CD4-positive, CD25-positive, alpha-beta regulatory T cell (primary cell): ENCODE results near the gene NCK2. TPM values are rescaled to one million over a fixed set of nuclear protein-coding genes. Genes with fewer than 3 reads are reported as not detected.

Experiments used
- ATAC-seq, 2 donors: fragments of 150-1000 bp; cut with Tn5 transposase; one replicate each; pipeline ENCODE4 v1.10.0; 2021; ENCODE audit warnings: low read depth in 2 of 2, moderate number of reproducible peaks in 2 of 2, moderate library complexity in 1 of 2
- DNase-seq, 3 donors: peaks; one replicate each; pipeline versions ENCODE4 v3.0.0 to v3.0.0-alpha.2; 2012 to 2022; ENCODE audit warnings: mixed read lengths in 1 of 3
- H3K27ac ChIP-seq: one replicate; pipeline ENCODE4 v1.7.0; 2013; ENCODE audit warnings: mild to moderate bottlenecking, low read length; ENCODE audit not compliant: insufficient read depth, poor library complexity, severe bottlenecking
- H3K27me3 ChIP-seq: one replicate; pipeline ENCODE4 v1.7.0; 2013; ENCODE audit warnings: low read length; ENCODE audit not compliant: control insufficient read depth, insufficient read depth
- H3K36me3 ChIP-seq: one replicate; pipeline ENCODE4 v1.7.0; 2013; ENCODE audit warnings: mild to moderate bottlenecking, low read length, moderate library complexity; ENCODE audit not compliant: control insufficient read depth, insufficient read depth
- H3K4me1 ChIP-seq: 2 replicates; pipeline ENCODE4 v1.7.0; 2013; ENCODE audit warnings: mild to moderate bottlenecking, low read length; ENCODE audit not compliant: insufficient read depth, control insufficient read depth, poor library complexity, severe bottlenecking
- H3K4me3 ChIP-seq: one replicate; pipeline ENCODE4 v1.7.0; 2013; ENCODE audit warnings: low read depth, mild to moderate bottlenecking, low read length, moderate library complexity
- H3K9me3 ChIP-seq, 2 experiments: 1 replicate in 1 of 2; 2 replicates in 1 of 2; pipeline ENCODE4 v1.7.0; 2013; ENCODE audit warnings: low read length in 2 of 2, mild to moderate bottlenecking in 1 of 2, moderate library complexity in 1 of 2; ENCODE audit not compliant: control insufficient read depth in 2 of 2
- H3K27ac Mint-ChIP-seq, 3 donors: one replicate each; pipeline ENCODE4 v1.8.0; 2020 to 2022; ENCODE audit warnings: mild to moderate bottlenecking in 3 of 3, mixed read lengths in 3 of 3, moderate library complexity in 2 of 3
- H3K27me3 Mint-ChIP-seq: one replicate; pipeline ENCODE4 v1.8.0; 2022; ENCODE audit warnings: mild to moderate bottlenecking, mixed read lengths
- H3K36me3 Mint-ChIP-seq: one replicate; pipeline ENCODE4 v1.8.0; 2020; ENCODE audit warnings: mixed read lengths
- H3K4me1 Mint-ChIP-seq, 4 donors: one replicate each; pipeline ENCODE4 v1.8.0; 2020 to 2022; ENCODE audit warnings: mixed read lengths in 4 of 4, mild to moderate bottlenecking in 1 of 4
- H3K4me3 Mint-ChIP-seq, 4 donors: one replicate each; pipeline ENCODE4 v1.8.0; 2020 to 2022; ENCODE audit warnings: mild to moderate bottlenecking in 4 of 4, mixed read lengths in 4 of 4, moderate library complexity in 3 of 4
- H3K9me3 Mint-ChIP-seq, 7 donors: one replicate each; pipeline ENCODE4 v1.8.0; 2020 to 2022; ENCODE audit warnings: mixed read lengths in 7 of 7, mild to moderate bottlenecking in 3 of 7, moderate library complexity in 2 of 7
- polyA plus RNA-seq, 4 donors: library from polyadenylated mRNA; unstranded; fragments of 300-500 nt; fragmentation: Illumina TruSeq; gene quantifications; one replicate each; pipeline ENCODE4 v1.2.3, GENCODE V29; 2021
- total RNA-seq: library from RNA; stranded (reverse); gene quantifications from one replicate; pipeline ENCODE4 v1.2.3, GENCODE V29; 2022

NCK2 gene
- total and polyA plus RNA-seq, 5 donors from 2014 or later = 44.8 to 167 (median 60.5) TPM

- Histone ChIP-seq H3K9me3 (no peaks in the 10 kb centered on the region), H3K27me3 (no peaks in the 10 kb centered on the region), H3K36me3 (peaks cover 7% of the 10 kb centered on the region), H3K4me1 (peaks cover 78% of the 10 kb centered on the region), H3K4me3 (peak overlapping the region; percentile 96), H3K27ac (peak overlapping the region; percentile 87)
- no peaks in the 10 kb centered on the region for H3K27me3 Mint-ChIP-seq
- peaks cover 31 to 79% (median 70%) of the 10 kb centered on the region in 4 donors for H3K4me1 Mint-ChIP-seq
- peak; percentile 41 to 46 for ATAC-seq
- peak overlapping the region; percentile 95 to 100 (median 99) for H3K27ac Mint-ChIP-seq
- H3K9me3 Mint-ChIP-seq = peaks cover 0 to 1% (median 0%) of the 10 kb centered on the region in 7 donors
- H3K36me3 Mint-ChIP-seq = peaks cover 33% of the 10 kb centered on the region
- peak overlapping the region; percentile 96 to 99 (median 98) for H3K4me3 Mint-ChIP-seq
- DNase-seq = peak; percentile 66 to 91 (median 73)
These were observed 1.7 kb downstream of the NCK2 start for GRCh38 chr2:105746177-105747080.

GRCh38 chr2:105747254-105747894 lies 2.7 kb downstream of the NCK2 start:
- H3K27ac ChIP-seq = peak overlapping the region; percentile 87
- DNase-seq (no peak), ATAC-seq (no peak)
- H3K4me1 ChIP-seq = peaks cover 80% of the 10 kb centered on the region
- peaks cover 14% of the 10 kb centered on the region for H3K36me3 ChIP-seq
- peak overlapping the region; percentile 95 to 100 (median 99) for H3K27ac Mint-ChIP-seq
- H3K36me3 Mint-ChIP-seq = peaks cover 36% of the 10 kb centered on the region
- H3K9me3 Mint-ChIP-seq = peaks cover 0 to 1% (median 0%) of the 10 kb centered on the region in 7 donors
- no peaks in the 10 kb centered on the region for H3K9me3 ChIP-seq
- H3K4me3 Mint-ChIP-seq = peak overlapping the region; percentile 96 to 99 (median 98)
- H3K27me3 ChIP-seq = no peaks in the 10 kb centered on the region
- no peaks in the 10 kb centered on the region for H3K27me3 Mint-ChIP-seq
- peak overlapping the region; percentile 96 for H3K4me3 ChIP-seq
- H3K4me1 Mint-ChIP-seq = peaks cover 34 to 79% (median 66%) of the 10 kb centered on the region in 4 donors

GRCh38 chr2:105747991-105748390 lies 3.3 kb downstream of the NCK2 start:
- no peak for ATAC-seq
- Mint-ChIP-seq H3K4me1 (peaks cover 38 to 79% (median 65%) of the 10 kb centered on the region in 4 donors), H3K9me3 (peaks cover 0 to 1% (median 0%) of the 10 kb centered on the region in 7 donors), H3K36me3 (peaks cover 40% of the 10 kb centered on the region), H3K4me3 (peak overlapping the region; percentile 96 to 99 (median 98)), H3K27me3 (no peaks in the 10 kb centered on the region), H3K27ac (peak overlapping the region; percentile 95 to 100 (median 99))
- Histone ChIP-seq H3K4me3 (peak overlapping the region; percentile 96), H3K27me3 (no peaks in the 10 kb centered on the region), H3K4me1 (peaks cover 81% of the 10 kb centered on the region), H3K9me3 (no peaks in the 10 kb centered on the region), H3K27ac (peak overlapping the region; percentile 87), H3K36me3 (peaks cover 18% of the 10 kb centered on the region)
- DNase-seq = peak in 1 of 3 donors; percentile 31

- peaks cover 39 to 79% (median 66%) of the 10 kb centered on the region in 4 donors for H3K4me1 Mint-ChIP-seq
These were observed 3.9 kb downstream of the NCK2 start for GRCh38 chr2:105748566-105748965.

GRCh38 chr2:105749583-105750400 lies 5.1 kb downstream of the NCK2 start:
- H3K9me3 ChIP-seq = no peaks in the 10 kb centered on the region
- DNase-seq = peak in 1 of 3 donors; percentile 53
- peak overlapping the region; percentile 78 to 99 (median 95) for H3K27ac Mint-ChIP-seq
- H3K4me1 ChIP-seq = peaks cover 85% of the 10 kb centered on the region
- peaks cover 51% of the 10 kb centered on the region for H3K36me3 Mint-ChIP-seq
- peaks cover 51 to 84% (median 70%) of the 10 kb centered on the region in 4 donors for H3K4me1 Mint-ChIP-seq
- H3K27ac ChIP-seq = peak overlapping the region; percentile 87
- H3K9me3 Mint-ChIP-seq = peaks cover 0 to 1% (median 0%) of the 10 kb centered on the region in 7 donors
- peak overlapping the region; percentile 90 to 98 (median 97) for H3K4me3 Mint-ChIP-seq
- no peaks in the 10 kb centered on the region for H3K27me3 Mint-ChIP-seq
- ATAC-seq = no peak
- no peaks in the 10 kb centered on the region for H3K27me3 ChIP-seq
- peaks cover 20% of the 10 kb centered on the region for H3K36me3 ChIP-seq
- H3K4me3 ChIP-seq = peak overlapping the region; percentile 96

More at GRCh38 chr2:105748566-105748965, 3.9 kb downstream of the NCK2 start:
- Histone ChIP-seq H3K4me1 (peaks cover 81% of the 10 kb centered on the region), H3K9me3 (no peaks in the 10 kb centered on the region), H3K27ac (peak overlapping the region; percentile 87), H3K4me3 (peak overlapping the region; percentile 96), H3K36me3 (peaks cover 18% of the 10 kb centered on the region), H3K27me3 (no peaks in the 10 kb centered on the region)
- ATAC-seq (no peak), DNase-seq (peak in 1 of 3 donors; percentile 40)
- Mint-ChIP-seq H3K27ac (peak overlapping the region; percentile 78 to 99 (median 95)), H3K27me3 (no peaks in the 10 kb centered on the region), H3K4me3 (peak overlapping the region; percentile 90 to 98 (median 97)), H3K36me3 (peaks cover 42% of the 10 kb centered on the region), H3K9me3 (peaks cover 0 to 1% (median 0%) of the 10 kb centered on the region in 7 donors)

- no peak for ATAC-seq
- DNase-seq = no peak
These were observed 6.0 kb downstream of the NCK2 start for GRCh38 chr2:105750735-105751134.

GRCh38 chr2:105751272-105751671 lies 6.6 kb downstream of the NCK2 start:
- Histone ChIP-seq H3K27me3 (no peaks in the 10 kb centered on the region), H3K9me3 (no peaks in the 10 kb centered on the region), H3K4me1 (peaks cover 100% of the 10 kb centered on the region), H3K36me3 (peaks cover 20% of the 10 kb centered on the region), H3K4me3 (peak overlapping the region; percentile 96), H3K27ac (peak overlapping the region; percentile 87)
- no peak for ATAC-seq
- peak overlapping the region; percentile 90 to 98 (median 97) for H3K4me3 Mint-ChIP-seq
- peaks cover 58% of the 10 kb centered on the region for H3K36me3 Mint-ChIP-seq
- H3K9me3 Mint-ChIP-seq = peaks cover 0 to 1% (median 0%) of the 10 kb centered on the region in 7 donors
- no peak for DNase-seq
- peaks cover 65 to 99% (median 81%) of the 10 kb centered on the region in 4 donors for H3K4me1 Mint-ChIP-seq
- H3K27me3 Mint-ChIP-seq = no peaks in the 10 kb centered on the region
- H3K27ac Mint-ChIP-seq = peak overlapping the region; percentile 78 to 99 (median 95)

More at GRCh38 chr2:105750735-105751134, 6.0 kb downstream of the NCK2 start:
- Mint-ChIP-seq H3K4me1 (peaks cover 60 to 93% (median 79%) of the 10 kb centered on the region in 4 donors), H3K36me3 (peaks cover 58% of the 10 kb centered on the region), H3K4me3 (peak overlapping the region; percentile 90 to 98 (median 97)), H3K9me3 (peaks cover 0 to 1% (median 0%) of the 10 kb centered on the region in 7 donors), H3K27ac (peak overlapping the region; percentile 78 to 99 (median 95)), H3K27me3 (no peaks in the 10 kb centered on the region)
- H3K9me3 ChIP-seq = no peaks in the 10 kb centered on the region
- H3K4me3 ChIP-seq = peak overlapping the region; percentile 96
- no peaks in the 10 kb centered on the region for H3K27me3 ChIP-seq
- peak overlapping the region; percentile 87 for H3K27ac ChIP-seq
- H3K36me3 ChIP-seq = peaks cover 20% of the 10 kb centered on the region
- peaks cover 94% of the 10 kb centered on the region for H3K4me1 ChIP-seq
